Activated T-helper 1 cell treated with anti-CD3 and anti-CD28 coated beads, Interleukin-12 subunit alpha, Interleukin-12 subunit beta, Interleukin-2, Interleukin-4 antibody, amounts not matched to agents 30 ng/mL and 10 ng/mL and 1 ng/mL, durations not matched to agents 14 hours and 24 hours and 36 hours (primary cell): ENCODE results near the gene GJC3. TPM values are rescaled to one million over a fixed set of nuclear protein-coding genes. Genes with fewer than 3 reads are reported as not detected.
"Not testable (repeated sequence)": the region's sequence is repeated elsewhere in the genome, so short reads cannot be mapped to it uniquely, and the experiment has no call there.

Experiments
- DNase-seq: peaks from one replicate; pipeline ENCODE4 v3.0.0; 2021; ENCODE audit warnings: low spot score
- H3K27ac Mint-ChIP-seq: one replicate; pipeline ENCODE4 v1.8.0; 2021; ENCODE audit warnings: mild to moderate bottlenecking, mixed read lengths
- H3K27me3 Mint-ChIP-seq: one replicate; pipeline ENCODE4 v1.8.0; 2022; ENCODE audit warnings: mild to moderate bottlenecking, moderate library complexity, mixed read lengths; ENCODE audit not compliant: insufficient read depth
- H3K36me3 Mint-ChIP-seq: one replicate; pipeline ENCODE4 v1.8.0; 2021; ENCODE audit warnings: low read depth, mixed read lengths
- H3K4me1 Mint-ChIP-seq: one replicate; pipeline ENCODE4 v1.8.0; 2021; ENCODE audit warnings: low read depth, mixed read lengths
- H3K4me3 Mint-ChIP-seq: one replicate; pipeline ENCODE4 v1.8.0; 2021; ENCODE audit warnings: mild to moderate bottlenecking, moderate library complexity, mixed read lengths
- H3K9me3 Mint-ChIP-seq: one replicate; pipeline ENCODE4 v1.8.0; 2021; ENCODE audit warnings: mixed read lengths
- intact Hi-C: fragments of 100-400 bp; cut with micrococcal nuclease; formaldehyde crosslinking; loops from one replicate; pipeline ENCODE4 v1.15.1; 2024
- total RNA-seq: library from RNA; stranded (reverse); gene quantifications from 2 replicates; pipeline ENCODE4 v1.2.3, GENCODE V29; 2022

GJC3 gene
- total RNA-seq, 1 donor from 2014 or later, result 0.18 TPM

DNA sequence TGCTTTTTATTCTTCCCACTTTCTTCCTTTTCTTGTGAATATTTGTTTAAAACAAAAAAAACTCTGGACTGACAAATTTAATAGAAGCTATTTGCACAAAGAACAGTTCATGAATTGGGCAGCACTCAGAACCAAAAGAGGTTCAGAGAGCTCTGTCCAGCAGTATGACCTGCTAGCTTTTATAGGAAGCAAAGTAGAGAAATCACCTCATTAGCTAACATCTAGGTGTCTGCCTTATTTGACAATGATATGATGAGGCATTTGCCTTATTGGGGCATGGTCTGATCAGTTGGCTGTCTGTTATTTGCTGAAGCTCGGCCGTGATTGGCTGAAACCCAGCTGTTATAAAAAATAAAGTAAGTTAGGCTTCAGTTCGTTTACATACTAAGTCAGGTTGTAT, 9.3 kb downstream of the GJC3 start:
- Mint-ChIP-seq H3K27me3 (peaks cover under 1% of the 10 kb centered on the region), H3K4me3 (peak overlapping the region; percentile 94), H3K27ac (peak overlapping the region; percentile 96), H3K9me3 (no peaks in the 10 kb centered on the region), H3K4me1 (peaks cover 40% of the 10 kb centered on the region), H3K36me3 (peaks cover 22% of the 10 kb centered on the region)
- no peak for DNase-seq
- intact Hi-C loops, result no loop called here

DNA sequence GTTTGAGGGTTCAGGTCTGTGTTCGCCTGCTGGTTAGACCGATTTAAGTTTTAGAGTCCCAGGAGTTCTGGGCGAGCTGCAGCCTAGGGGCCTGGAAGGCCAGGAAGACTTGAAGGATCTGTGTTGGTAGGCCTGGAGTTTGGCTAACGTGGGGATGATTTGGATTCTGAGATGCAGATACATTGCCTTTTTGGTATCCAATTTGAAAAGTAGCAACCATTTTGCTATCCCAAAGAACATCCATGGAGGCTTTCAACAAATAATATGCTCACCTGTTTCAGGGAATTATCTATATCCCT, 9.7 kb downstream of the GJC3 start:
- intact Hi-C loops, result loop anchor here (1.0 to 2.0 kb wide), 12 partner anchors 10 to 453 kb away; partner anchors contain the start of genes ATP5MF, CNPY4, COPS6 and GJC3
- Mint-ChIP-seq H3K4me1 (peaks cover 40% of the 10 kb centered on the region), H3K9me3 (no peaks in the 10 kb centered on the region), H3K4me3 (peak overlapping the region; percentile 94), H3K36me3 (peaks cover 22% of the 10 kb centered on the region), H3K27ac (peak overlapping the region; percentile 96), H3K27me3 (no peaks in the 10 kb centered on the region)
- DNase-seq, result no peak

DNA sequence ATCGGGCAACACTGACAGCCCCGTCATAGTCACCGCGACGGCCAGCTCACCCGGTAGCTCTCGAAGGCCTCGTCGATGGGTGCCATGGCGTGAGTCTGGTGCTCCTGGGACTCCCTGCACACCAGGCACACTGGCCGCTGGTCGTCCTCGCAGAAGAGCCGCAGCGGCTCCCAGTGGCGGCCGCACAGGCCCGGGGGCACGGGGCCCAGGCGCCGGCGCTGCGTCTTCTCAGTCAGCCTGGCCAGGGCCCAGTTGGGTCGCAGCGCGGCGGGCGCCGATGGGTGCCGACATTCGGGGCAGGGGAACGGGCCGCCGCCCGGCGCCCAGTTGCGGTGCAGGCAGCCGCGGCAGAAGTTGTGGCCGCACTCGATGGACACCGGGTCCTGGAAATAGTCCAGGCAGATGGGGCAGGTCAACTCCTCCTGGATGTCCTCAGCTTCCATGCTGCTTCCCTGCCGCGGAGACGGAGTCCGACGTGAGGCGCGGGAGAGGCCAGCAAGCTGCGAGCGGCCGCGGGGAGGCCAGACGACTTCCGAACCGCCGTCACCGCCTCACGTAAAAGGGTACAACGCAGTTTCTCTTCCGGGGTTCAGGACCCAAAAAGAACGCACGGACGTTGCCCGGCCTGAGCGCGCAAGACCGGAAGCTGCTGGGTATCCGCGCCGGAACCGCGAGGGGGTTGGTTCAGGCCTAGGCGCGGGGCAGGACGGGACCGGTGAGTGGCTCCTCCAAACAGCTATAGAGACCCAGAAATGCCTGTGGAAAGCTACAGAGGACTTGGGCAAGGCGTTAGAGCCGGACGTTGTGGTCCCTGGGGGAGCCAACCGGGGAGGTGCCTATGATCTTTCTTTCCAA, 10.2 kb downstream of the GJC3 start, which contains the start of gene TRIM4:
TSS of gene TRIM4 (minus strand) at position 572 of the 855 bp plus-strand sequence. CDS start at position 443, 129 bp downstream.
- H3K27ac Mint-ChIP-seq, result peak within 1 kb of the TSS; percentile 96
- H3K4me3 Mint-ChIP-seq, result peak within 1 kb of the TSS; percentile 94
- peaks cover 22% of the 10 kb centered on the region for H3K36me3 Mint-ChIP-seq
- H3K4me1 Mint-ChIP-seq, result peaks cover 44% of the 10 kb centered on the region
- no peaks in the 10 kb centered on the region for H3K27me3 Mint-ChIP-seq
- no peaks in the 10 kb centered on the region for H3K9me3 Mint-ChIP-seq
- peak; percentile 92 for DNase-seq
- intact Hi-C loops, result loop anchor here (1.0 to 2.0 kb wide), 13 partner anchors 10 to 480 kb away; partner anchors contain the start of genes ATP5MF, CNPY4, COPS6 and GJC3

DNA sequence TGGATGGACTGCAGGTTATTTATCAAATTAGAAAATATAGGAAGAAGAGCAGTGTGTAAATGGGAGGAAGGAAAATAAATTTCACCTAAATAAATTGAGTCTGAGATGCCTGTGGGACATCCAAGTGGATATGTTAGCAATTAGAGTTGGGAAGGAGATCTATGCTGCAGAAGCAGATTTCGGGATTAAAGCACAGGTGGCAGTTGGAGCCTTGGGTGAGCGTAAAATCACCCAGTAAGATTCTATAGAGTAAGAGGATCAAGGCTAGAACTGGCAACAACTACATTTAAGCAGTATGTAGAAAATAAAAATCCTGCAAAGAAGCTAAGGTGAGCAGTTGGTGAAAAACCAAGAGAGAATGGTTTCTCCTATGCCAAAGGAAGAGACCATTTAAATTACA, 18.4 kb downstream of the GJC3 start:
- no peak overlapping the region for H3K4me3 Mint-ChIP-seq
- H3K27ac Mint-ChIP-seq, result no peak overlapping the region
- peaks cover 28% of the 10 kb centered on the region for H3K36me3 Mint-ChIP-seq
- intact Hi-C loops, result no loop called here
- no peak for DNase-seq
- peaks cover 25% of the 10 kb centered on the region for H3K4me1 Mint-ChIP-seq
- no peaks in the 10 kb centered on the region for H3K9me3 Mint-ChIP-seq
- H3K27me3 Mint-ChIP-seq, result no peaks in the 10 kb centered on the region

DNA sequence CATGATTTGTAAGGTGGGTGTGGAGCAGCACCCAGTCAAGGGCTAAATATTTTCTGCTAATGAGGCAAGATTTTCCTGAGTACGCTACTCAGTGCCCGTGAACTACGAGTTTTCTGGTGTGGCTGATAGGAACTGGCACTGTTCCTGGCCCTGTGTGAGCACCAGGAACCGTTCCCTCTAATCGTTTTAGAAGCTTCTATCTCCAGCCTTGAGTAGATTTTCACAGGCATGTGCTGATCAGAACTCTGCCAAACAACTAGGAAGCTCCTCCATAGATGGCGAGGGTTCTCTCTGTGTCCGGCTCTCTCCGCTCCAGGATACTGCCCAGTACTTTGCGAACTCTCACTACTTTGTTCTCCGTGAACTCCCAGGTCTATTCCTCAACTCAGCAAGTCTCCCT, 27.8 kb downstream of the GJC3 start:
- Mint-ChIP-seq H3K27ac (no peak overlapping the region), H3K9me3 (peaks cover 3% of the 10 kb centered on the region), H3K27me3 (no peaks in the 10 kb centered on the region), H3K36me3 (peaks cover 61% of the 10 kb centered on the region), H3K4me3 (no peak overlapping the region), H3K4me1 (peaks cover 9% of the 10 kb centered on the region)
- intact Hi-C loops, result no loop called here
- no peak for DNase-seq

DNA sequence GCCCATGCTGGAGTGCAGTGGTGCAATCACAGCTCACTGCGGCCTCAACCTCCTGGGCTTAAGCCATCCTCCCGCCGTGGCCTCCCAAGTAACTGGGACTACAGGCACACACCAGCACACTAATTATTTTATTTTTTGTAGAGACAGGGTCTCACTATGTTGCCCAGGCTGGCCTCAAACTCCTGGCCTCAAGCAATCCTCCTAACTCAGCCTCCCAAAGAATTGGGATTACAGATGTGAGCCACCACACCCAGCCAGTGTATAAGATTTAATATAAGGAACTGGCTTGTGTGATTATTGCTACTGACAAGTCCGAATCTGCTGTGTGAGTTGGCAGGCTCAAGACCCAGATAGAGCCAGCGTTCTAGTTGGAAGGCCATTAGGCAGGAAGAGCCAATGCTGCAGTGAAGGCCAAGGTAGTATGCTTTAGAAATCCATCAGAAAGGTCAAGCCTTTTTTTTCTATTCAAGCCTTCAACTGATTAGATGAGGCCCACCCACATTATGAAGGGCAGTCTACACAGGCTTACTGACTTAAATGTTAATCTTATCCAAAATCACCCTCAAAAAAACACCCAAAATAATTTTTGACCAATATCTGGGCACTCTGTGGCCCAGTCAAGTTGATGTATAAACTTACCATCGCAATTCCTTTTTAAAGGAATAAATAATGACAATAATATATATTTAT, 29.4 kb downstream of the GJC3 start:
- peaks cover 3% of the 10 kb centered on the region for H3K9me3 Mint-ChIP-seq
- peaks cover 58% of the 10 kb centered on the region for H3K36me3 Mint-ChIP-seq
- intact Hi-C loops, result no loop called here
- no peak for DNase-seq
- no peaks in the 10 kb centered on the region for H3K27me3 Mint-ChIP-seq
- peaks cover 9% of the 10 kb centered on the region for H3K4me1 Mint-ChIP-seq
- no peak overlapping the region for H3K4me3 Mint-ChIP-seq
- no peak overlapping the region for H3K27ac Mint-ChIP-seq

DNA sequence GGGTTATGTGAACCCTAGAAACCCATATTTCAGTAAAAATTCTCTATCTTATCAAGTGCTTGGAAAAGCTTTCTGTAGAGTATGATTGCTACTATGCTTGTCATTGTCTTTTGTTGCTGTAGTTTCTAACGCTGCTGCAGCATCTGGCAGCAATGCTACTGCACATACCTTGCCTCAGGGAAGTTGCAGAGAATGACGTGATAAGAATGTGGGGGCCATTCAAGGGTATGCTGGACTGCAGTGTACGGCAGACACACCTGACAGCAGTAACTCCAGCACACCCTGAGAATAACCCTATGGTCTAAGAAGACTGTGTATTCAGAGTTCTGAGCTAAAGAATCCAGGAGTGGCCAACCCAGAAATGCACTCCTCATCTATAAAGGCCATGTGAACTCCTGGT, 30.6 kb downstream of the GJC3 start:
- Mint-ChIP-seq H3K36me3 (peaks cover 50% of the 10 kb centered on the region), H3K27me3 (no peaks in the 10 kb centered on the region), H3K4me1 (peaks cover 9% of the 10 kb centered on the region), H3K27ac (no peak overlapping the region), H3K9me3 (peaks cover 3% of the 10 kb centered on the region), H3K4me3 (no peak overlapping the region)
- no peak for DNase-seq
- intact Hi-C loops, result no loop called here

DNA sequence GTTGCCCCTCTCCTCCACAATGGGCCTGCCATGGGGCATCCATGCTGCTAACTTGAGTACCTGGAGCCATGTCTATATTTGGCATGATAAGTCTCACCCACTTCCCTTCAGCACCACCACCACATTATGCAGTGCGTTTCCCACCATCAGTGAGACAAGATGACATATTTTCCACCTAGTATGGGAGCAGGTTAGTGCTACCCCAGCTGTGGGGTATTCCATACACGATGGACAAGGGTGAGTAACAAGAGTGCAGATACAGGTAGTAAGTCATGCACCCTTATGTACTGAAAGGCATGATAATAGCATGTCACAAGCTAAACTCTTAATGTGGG, 31.4 kb downstream of the GJC3 start:
- no peak overlapping the region for H3K4me3 Mint-ChIP-seq
- no peak overlapping the region for H3K27ac Mint-ChIP-seq
- peaks cover 49% of the 10 kb centered on the region for H3K36me3 Mint-ChIP-seq
- DNase-seq, result no peak
- H3K9me3 Mint-ChIP-seq, result peaks cover 3% of the 10 kb centered on the region
- intact Hi-C loops, result no loop called here
- H3K27me3 Mint-ChIP-seq, result no peaks in the 10 kb centered on the region
- H3K4me1 Mint-ChIP-seq, result peaks cover 9% of the 10 kb centered on the region

DNA sequence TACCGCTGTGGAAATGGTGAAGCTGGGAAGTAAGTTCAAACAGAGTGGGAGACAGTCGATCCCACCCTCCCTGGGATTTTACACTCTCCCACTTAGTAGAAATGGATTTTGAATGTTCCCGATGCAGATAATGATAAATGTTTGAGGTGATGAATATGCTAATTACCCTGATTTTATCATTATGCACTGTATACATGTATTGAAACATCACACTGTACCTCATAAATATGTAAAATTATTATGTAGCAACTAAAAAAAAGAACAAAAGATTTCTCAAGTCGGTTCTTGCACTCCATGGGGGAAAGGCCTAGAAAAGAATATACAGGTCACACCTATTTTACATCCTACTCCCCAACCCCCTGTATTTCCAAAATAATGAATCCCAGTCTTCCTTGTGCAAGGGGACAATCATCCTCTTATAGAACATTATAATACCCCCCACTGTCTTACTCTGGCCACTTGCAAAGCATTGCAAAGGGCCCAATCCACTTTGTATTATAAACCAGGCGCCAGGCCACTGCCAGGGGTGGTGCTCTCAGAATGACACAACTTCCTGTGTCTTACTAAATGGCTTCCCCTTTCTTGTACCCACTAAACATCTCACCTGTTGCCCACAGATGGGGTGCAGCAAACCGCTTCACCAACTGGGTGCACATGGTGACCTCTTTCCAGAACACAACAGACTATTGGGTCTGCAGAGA, 31.9 kb downstream of the GJC3 start:
- no peak for DNase-seq
- no peak overlapping the region for H3K4me3 Mint-ChIP-seq
- H3K27ac Mint-ChIP-seq, result no peak overlapping the region
- peaks cover 44% of the 10 kb centered on the region for H3K36me3 Mint-ChIP-seq
- intact Hi-C loops, result no loop called here
- H3K4me1 Mint-ChIP-seq, result peaks cover 9% of the 10 kb centered on the region
- H3K9me3 Mint-ChIP-seq, result peaks cover 3% of the 10 kb centered on the region
- H3K27me3 Mint-ChIP-seq, result no peaks in the 10 kb centered on the region

DNA sequence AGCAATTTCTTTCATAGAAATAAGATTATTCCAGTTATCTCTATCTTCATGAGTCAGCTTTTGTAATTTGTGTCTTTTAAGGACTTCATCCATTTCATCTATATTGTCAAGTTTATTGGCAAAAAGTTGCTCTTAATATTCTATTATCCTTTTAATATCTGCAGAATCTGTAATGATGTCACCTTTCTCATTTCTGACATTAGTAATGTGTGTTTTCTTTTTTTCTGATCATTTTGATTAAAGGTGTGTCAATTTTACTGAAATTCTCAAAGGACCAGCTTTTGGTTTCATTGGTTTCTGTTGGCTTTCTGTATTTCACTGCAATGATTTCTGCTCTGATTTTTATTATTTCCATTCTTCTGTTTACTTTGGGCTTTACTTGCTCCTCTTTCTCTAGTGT, 34.7 kb downstream of the GJC3 start:
- Mint-ChIP-seq H3K9me3 (peaks cover 10% of the 10 kb centered on the region), H3K27ac (no peak overlapping the region), H3K4me1 (peaks cover 9% of the 10 kb centered on the region), H3K36me3 (peaks cover 46% of the 10 kb centered on the region), H3K4me3 (no peak overlapping the region), H3K27me3 (no peaks in the 10 kb centered on the region)
- DNase-seq, result no peak
- intact Hi-C loops, result no loop called here

DNA sequence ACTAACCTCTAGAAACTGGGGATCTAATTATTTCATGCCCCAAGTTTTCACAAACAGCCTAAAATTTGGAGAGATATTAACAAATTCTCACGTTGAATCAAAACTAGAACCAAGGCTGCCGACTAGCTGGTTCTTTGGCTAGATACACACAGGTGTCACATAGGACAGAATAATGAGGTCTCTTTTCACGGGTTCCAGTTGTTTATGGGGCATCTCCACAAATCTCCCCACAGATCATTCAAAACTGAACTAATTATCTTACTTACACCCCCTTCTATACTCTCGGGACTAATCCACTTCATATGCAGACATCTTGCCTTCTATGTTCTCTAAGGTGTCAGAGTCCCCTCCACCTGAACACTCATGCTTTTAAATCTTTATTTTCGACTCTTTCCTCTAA, 36.1 kb downstream of the GJC3 start:
- Mint-ChIP-seq H3K27ac (no peak overlapping the region), H3K36me3 (peaks cover 41% of the 10 kb centered on the region)

DNA sequence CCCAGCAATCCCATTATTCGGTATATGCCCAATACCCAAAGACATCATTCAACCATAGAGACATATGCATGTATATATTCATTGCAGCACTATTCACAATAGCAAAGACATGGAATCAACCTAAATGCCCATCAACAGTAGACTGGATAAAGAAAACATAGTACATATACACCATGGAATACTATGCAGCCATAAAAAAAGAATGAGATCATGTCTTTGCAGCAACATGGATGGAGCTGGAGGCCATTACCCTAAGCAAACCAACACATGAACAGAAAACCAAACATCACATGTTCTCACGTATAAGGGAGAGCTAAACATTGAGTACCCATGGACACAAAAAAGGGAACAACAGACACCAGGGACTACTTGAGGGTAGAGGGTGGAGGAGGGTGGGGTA, 39.1 kb downstream of the GJC3 start:
- H3K9me3 Mint-ChIP-seq, H3K27me3 Mint-ChIP-seq, H3K4me3 Mint-ChIP-seq, intact Hi-C loops, H3K4me1 Mint-ChIP-seq, DNase-seq, H3K27ac Mint-ChIP-seq: not testable (repeated sequence)
- H3K36me3 Mint-ChIP-seq, result peaks cover 31% of the 10 kb centered on the region

More for the DNA sequence above, 36.1 kb downstream of the GJC3 start:
- intact Hi-C loops, result no loop called here
- Mint-ChIP-seq H3K27me3 (no peaks in the 10 kb centered on the region), H3K4me3 (no peak overlapping the region), H3K9me3 (peaks cover 10% of the 10 kb centered on the region), H3K4me1 (peaks cover 8% of the 10 kb centered on the region)
- no peak for DNase-seq

DNA sequence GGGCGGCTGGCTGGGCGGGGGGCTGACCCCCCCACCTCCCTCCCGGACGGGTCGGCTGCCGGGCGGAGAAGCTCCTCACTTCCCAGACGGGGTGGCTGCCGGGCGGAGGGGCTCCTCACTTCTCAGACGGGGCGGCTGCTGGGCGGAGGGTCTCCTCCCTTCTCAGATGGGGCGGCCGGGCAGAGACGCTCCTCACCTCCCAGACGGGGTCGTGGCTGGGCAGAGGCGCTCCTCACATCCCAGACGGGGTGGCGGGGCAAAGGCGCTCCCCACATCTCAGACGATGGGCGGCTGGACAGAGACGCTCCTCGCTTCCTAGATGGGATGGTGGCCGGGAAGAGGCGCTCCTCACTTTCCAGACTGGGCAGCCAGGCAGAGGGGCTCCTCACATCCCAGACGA, 41.1 kb downstream of the GJC3 start:
- H3K36me3 Mint-ChIP-seq, result peaks cover 27% of the 10 kb centered on the region
- H3K4me1 Mint-ChIP-seq, H3K27ac Mint-ChIP-seq, DNase-seq, H3K27me3 Mint-ChIP-seq, H3K4me3 Mint-ChIP-seq, H3K9me3 Mint-ChIP-seq, intact Hi-C loops: not testable (repeated sequence)
